Measurements from ENCODE around the gene RPS6KC1.

DNA sequence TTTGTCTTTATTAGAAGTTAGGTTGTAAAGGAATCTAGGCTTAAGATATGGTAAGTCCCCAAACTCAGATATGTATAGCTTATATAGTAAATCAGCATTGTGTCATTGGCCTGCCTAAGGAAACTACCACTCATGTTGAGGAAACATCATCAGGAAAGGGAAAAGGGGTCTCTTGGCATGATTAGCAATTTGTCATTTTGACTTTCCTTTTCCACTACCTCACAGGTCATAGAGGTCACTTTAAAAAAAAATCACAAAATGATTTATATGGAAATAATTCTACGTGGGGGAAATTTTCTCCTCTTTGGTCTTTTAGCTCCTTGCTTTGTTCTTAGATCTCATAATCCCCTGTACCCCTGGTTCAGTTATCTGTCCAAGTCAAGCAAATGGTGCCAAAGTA, 213.5 kb downstream of the RPS6KC1 start:
- TF ChIP-seq, protein P1, sequence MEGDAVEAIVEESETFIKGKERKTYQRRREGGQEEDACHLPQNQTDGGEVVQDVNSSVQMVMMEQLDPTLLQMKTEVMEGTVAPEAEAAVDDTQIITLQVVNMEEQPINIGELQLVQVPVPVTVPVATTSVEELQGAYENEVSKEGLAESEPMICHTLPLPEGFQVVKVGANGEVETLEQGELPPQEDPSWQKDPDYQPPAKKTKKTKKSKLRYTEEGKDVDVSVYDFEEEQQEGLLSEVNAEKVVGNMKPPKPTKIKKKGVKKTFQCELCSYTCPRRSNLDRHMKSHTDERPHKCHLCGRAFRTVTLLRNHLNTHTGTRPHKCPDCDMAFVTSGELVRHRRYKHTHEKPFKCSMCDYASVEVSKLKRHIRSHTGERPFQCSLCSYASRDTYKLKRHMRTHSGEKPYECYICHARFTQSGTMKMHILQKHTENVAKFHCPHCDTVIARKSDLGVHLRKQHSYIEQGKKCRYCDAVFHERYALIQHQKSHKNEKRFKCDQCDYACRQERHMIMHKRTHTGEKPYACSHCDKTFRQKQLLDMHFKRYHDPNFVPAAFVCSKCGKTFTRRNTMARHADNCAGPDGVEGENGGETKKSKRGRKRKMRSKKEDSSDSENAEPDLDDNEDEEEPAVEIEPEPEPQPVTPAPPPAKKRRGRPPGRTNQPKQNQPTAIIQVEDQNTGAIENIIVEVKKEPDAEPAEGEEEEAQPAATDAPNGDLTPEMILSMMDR (IDR thresholded peaks at IDR 0.05) = no peak
- no peak for TF ChIP-seq EZH2 (IDR thresholded peaks at IDR 0.05; ENCODE audit: borderline replicate concordance, insufficient read depth, low read depth, low read length, poor library complexity, severe bottlenecking)
